Tibial nerve (tissue), 4 donors: ENCODE results near the gene MYH7B. TPM values are rescaled to one million over a fixed set of nuclear protein-coding genes. Genes with fewer than 3 reads are reported as not detected.
A peak's percentile ranks its signal among the peaks of the same experiment; 100 is the strongest.

Experiments
- DNase-seq, 2 donors: peaks; one replicate each; pipeline ENCODE4 v3.0.0-alpha.2; 2019; ENCODE audit warnings: low spot score in 2 of 2
- H3K27ac ChIP-seq, 4 donors: fragments of 200-600 bp; sonication (generic) in 3 of 4; one replicate each; pipeline ENCODE4 v1.5.1; 2017 to 2019; ENCODE audit warnings: mild to moderate bottlenecking in 1 of 4
- H3K27me3 ChIP-seq, 2 donors: fragments of 200-600 bp; sonication (generic) in 1 of 2; one replicate each; pipeline versions ENCODE4 v1.5.1 to v1.6.0; 2017 to 2019
- H3K36me3 ChIP-seq, 3 donors: fragments of 200-600 bp; sonication (generic); one replicate each; pipeline ENCODE4 v1.5.1; 2018 to 2019
- H3K4me1 ChIP-seq, 4 donors: fragments of 200-600 bp; sonication (generic) in 3 of 4; one replicate each; pipeline ENCODE4 v1.5.1; 2017 to 2019
- H3K4me3 ChIP-seq, 4 donors: fragments of 200-600 bp; sonication (generic) in 3 of 4; one replicate each; pipeline ENCODE4 v1.5.1; 2017 to 2019; ENCODE audit warnings: mild to moderate bottlenecking in 1 of 4, moderate library complexity in 1 of 4
- H3K9me3 ChIP-seq, 4 donors: fragments of 200-600 bp; sonication (generic) in 3 of 4; one replicate each; pipeline ENCODE4 v1.5.1; 2017 to 2019
- EP300 ChIP-seq, 2 donors: sonication (generic); formaldehyde crosslinking; IDR thresholded peaks; one replicate each; pipeline ENCODE4 v1.6.1; 2017; ENCODE audit warnings: antibody characterized with exemption in 2 of 2, mild to moderate bottlenecking in 1 of 2
- POLR2A ChIP-seq, 2 donors: fragments of 450-650 bp; IDR thresholded peaks; one replicate each; pipeline ENCODE4 v1.6.1; 2017; ENCODE audit warnings: antibody characterized with exemption in 2 of 2, mild to moderate bottlenecking in 2 of 2, moderate library complexity in 2 of 2
- WGBS, 2 donors: methylation state at CpG; one replicate each; pipeline ENCODE4 v1.1.5; 2018; 5-methylcytosine and 5-hydroxymethylcytosine counted together
- total RNA-seq, 4 donors: library from RNA; depleted of rRNA; stranded (reverse); fragments of >200 nt; gene quantifications; one replicate each; pipeline ENCODE4 v1.1.0, GENCODE V29; 2016
- TF ChIP-seq, protein P1 (sequence below), 5 experiments: fragments of 200-600 bp in 3 of 5; fragments of 450-650 bp in 2 of 5; sonication (generic) in 3 of 5; IDR thresholded peaks; one replicate each; pipeline ENCODE4 v1.5.1; 2016 to 2019; ENCODE audit warnings: antibody characterized with exemption in 5 of 5, mild to moderate bottlenecking in 3 of 5, moderate library complexity in 2 of 5

Gene MYH7B
- total RNA-seq, 4 donors from 2014 or later: 3.3 to 5.3 (median 4.0) TPM

DNA sequence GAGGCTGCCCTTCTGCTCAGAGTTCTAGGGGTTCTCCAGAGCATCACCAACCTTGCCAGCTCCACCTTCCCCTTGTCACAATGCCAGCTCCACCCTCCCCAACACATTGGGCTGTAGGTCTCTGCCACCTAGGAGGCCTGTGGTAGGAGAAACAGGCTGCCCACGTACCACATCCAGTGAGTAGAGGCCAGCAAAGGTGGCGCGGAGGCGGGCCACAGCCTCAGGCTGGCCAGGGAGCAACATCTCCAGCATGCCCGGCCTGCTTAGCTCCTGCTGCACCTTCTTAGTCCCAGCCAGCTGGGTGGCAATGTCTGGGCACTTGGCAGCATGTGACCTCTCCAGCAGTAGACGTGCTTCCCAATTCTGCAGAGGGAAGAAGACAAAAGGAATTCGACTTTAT is 23.9 kb upstream of the MYH7B start:
- H3K4me1 ChIP-seq: no peaks in the 10 kb centered on the region
- no peaks in the 10 kb centered on the region for H3K27me3 ChIP-seq
- DNase-seq: no peak
- no peak overlapping the region for H3K27ac ChIP-seq
- TF ChIP-seq EP300 (IDR thresholded peaks at IDR 0.05) (no peak), POLR2A (IDR thresholded peaks at IDR 0.05) (no peak)
- TF ChIP-seq, protein P1, sequence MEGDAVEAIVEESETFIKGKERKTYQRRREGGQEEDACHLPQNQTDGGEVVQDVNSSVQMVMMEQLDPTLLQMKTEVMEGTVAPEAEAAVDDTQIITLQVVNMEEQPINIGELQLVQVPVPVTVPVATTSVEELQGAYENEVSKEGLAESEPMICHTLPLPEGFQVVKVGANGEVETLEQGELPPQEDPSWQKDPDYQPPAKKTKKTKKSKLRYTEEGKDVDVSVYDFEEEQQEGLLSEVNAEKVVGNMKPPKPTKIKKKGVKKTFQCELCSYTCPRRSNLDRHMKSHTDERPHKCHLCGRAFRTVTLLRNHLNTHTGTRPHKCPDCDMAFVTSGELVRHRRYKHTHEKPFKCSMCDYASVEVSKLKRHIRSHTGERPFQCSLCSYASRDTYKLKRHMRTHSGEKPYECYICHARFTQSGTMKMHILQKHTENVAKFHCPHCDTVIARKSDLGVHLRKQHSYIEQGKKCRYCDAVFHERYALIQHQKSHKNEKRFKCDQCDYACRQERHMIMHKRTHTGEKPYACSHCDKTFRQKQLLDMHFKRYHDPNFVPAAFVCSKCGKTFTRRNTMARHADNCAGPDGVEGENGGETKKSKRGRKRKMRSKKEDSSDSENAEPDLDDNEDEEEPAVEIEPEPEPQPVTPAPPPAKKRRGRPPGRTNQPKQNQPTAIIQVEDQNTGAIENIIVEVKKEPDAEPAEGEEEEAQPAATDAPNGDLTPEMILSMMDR (IDR thresholded peaks at IDR 0.05): no peak
- WGBS, 2 donors: 89 to 97% methylated on average over 7 of the region's 7 CpGs
- no peak overlapping the region for H3K4me3 ChIP-seq
- H3K9me3 ChIP-seq: no peaks in the 10 kb centered on the region
- H3K36me3 ChIP-seq: peaks cover 0 to 90% (median 5%) of the 10 kb centered on the region in 3 donors

DNA sequence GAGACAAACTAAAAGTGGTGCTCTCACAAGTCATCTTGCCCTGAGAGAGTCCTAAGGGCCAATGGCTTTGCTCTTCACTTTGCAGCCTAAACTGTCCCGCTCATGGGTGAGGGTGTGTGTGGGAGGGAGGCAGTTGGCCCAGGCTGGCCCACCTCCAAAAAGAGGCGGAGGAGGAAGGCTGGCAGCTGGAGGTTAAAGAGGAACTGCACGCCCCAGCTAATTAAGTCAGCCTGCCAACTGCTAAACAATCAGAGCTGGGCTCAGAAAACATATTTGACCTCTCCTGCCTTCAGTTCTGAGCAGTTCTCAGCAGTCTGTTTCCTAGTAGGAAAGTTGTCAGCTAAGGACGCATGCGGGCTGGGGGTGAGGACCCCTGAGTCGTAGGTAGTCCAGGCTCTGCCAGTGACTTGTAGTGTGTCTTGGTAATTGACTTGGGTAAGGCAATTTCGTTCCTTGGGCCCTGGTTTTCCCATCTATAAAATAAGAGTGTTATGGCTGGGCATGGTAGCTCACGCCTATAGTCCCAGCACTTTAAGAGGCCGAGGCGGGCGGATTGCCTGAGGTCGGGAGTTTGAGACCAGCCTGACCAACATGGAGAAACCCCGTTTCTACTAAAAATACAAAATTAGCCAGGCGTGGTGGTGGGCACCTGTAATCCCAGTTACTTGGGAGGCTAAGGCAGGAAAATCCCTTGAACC is 17.1 kb upstream of the MYH7B start:
- TF ChIP-seq EP300 (IDR thresholded peaks at IDR 0.05) (peak in 1 of 2 donors; percentile 41), POLR2A (IDR thresholded peaks at IDR 0.05) (no peak)
- 62 to 72% methylated on average over 14 of the region's 14 CpGs for WGBS, 2 donors
- H3K9me3 ChIP-seq: no peaks in the 10 kb centered on the region
- DNase-seq: peak; percentile 25 to 53
- no peaks in the 10 kb centered on the region for H3K27me3 ChIP-seq
- peaks cover 0 to 84% (median 7%) of the 10 kb centered on the region in 3 donors for H3K36me3 ChIP-seq
- H3K4me1 ChIP-seq: peaks cover 0 to 16% (median 4%) of the 10 kb centered on the region in 4 donors
- peak overlapping the region; percentile 16 to 67 (median 34) for H3K27ac ChIP-seq
- no peak overlapping the region for H3K4me3 ChIP-seq

DNA sequence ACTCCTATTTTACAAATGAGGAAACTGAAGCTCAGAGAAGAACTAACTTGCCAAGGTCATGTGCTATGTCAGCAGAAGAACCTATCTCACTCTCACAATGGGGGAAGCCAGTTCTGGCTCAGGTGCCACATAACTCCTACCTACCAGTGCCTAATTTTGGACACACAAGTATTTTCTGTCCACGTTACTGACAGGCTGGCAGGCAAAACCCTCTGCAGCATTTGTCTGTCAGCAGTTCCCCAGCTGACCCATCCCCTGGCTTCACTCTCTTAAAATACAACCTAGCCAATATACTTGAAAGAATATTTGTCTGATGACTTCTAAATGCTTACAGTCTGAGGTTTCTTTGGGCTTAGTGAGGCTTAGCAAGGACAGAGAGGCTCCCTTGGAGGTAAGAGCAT is 15.6 kb upstream of the MYH7B start:
- Histone ChIP-seq H3K36me3 (peaks cover 0 to 80% (median 7%) of the 10 kb centered on the region in 3 donors), H3K9me3 (no peaks in the 10 kb centered on the region), H3K4me3 (no peak overlapping the region), H3K4me1 (peaks cover 0 to 16% (median 4%) of the 10 kb centered on the region in 4 donors), H3K27ac (no peak overlapping the region), H3K27me3 (no peaks in the 10 kb centered on the region)
- TF ChIP-seq POLR2A (IDR thresholded peaks at IDR 0.05): no peak
- no peak for TF ChIP-seq EP300 (IDR thresholded peaks at IDR 0.05)
- TF ChIP-seq, protein P1 (IDR thresholded peaks at IDR 0.05): no peak
- DNase-seq: no peak
- 83 to 96% methylated on average over 1 of the region's 1 CpG for WGBS, 2 donors

DNA sequence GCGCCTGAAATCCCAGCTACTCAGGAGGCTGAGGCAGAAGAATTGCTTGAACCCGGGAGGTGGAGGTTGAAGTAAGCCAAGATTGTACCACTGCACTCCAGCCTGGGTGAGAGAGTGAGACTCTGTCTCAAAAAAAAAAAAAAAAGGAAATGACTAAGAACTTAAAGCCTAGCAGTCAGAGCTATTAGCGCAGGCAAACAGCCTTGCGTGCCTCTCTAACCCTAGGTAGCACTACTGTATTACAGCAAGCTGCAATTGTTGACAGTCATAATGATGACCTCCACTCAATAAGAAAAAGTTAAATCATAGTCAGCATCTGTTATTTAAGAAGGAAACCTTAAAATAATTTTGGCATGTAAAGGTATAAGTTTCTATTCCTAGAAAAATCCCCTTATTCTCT is 14.4 kb upstream of the MYH7B start:
- no peak for DNase-seq
- no peaks in the 10 kb centered on the region for H3K27me3 ChIP-seq
- H3K36me3 ChIP-seq: peaks cover 0 to 80% (median 7%) of the 10 kb centered on the region in 3 donors
- H3K9me3 ChIP-seq: no peaks in the 10 kb centered on the region
- no peak overlapping the region for H3K4me3 ChIP-seq
- H3K4me1 ChIP-seq: peaks cover 0 to 16% (median 4%) of the 10 kb centered on the region in 4 donors
- WGBS, 2 donors: 80 to 92% methylated on average over 4 of the region's 4 CpGs
- no peak for TF ChIP-seq EP300 (IDR thresholded peaks at IDR 0.05)
- no peak for TF ChIP-seq POLR2A (IDR thresholded peaks at IDR 0.05)
- TF ChIP-seq, protein P1 (IDR thresholded peaks at IDR 0.05): no peak
- no peak overlapping the region for H3K27ac ChIP-seq

DNA sequence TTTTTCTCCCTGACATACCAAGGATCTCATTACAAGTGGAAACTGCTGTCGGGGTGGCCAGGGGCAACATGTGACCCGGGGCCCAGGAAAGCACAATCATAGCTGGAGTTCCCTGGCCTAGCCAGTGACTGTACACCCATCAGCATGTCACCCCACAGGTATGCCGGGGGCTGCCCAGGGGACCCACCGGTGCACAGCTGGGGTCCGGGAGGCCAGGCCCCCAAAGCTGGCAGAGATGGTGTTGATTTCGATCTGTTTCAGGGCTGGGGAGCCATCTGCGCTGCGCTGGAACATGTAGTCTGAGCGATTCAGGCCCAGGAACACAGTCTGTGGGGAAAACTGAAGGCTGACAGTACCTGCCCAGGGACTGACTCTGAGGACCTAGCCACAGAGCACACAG is 13.4 kb upstream of the MYH7B start:
- peaks cover 0 to 16% (median 4%) of the 10 kb centered on the region in 4 donors for H3K4me1 ChIP-seq
- H3K9me3 ChIP-seq: no peaks in the 10 kb centered on the region
- H3K27ac ChIP-seq: no peak overlapping the region
- no peaks in the 10 kb centered on the region for H3K27me3 ChIP-seq
- 97 to 100% methylated on average over 5 to 6 of the region's 9 CpGs for WGBS, 2 donors
- H3K36me3 ChIP-seq: peaks cover 0 to 70% (median 7%) of the 10 kb centered on the region in 3 donors
- TF ChIP-seq EP300 (IDR thresholded peaks at IDR 0.05): no peak
- TF ChIP-seq, protein P1 (IDR thresholded peaks at IDR 0.05): no peak
- TF ChIP-seq POLR2A (IDR thresholded peaks at IDR 0.05): no peak
- DNase-seq: no peak
- H3K4me3 ChIP-seq: no peak overlapping the region
